Left renal cortex interstitium (tissue), 4 donors: ENCODE measurements around the gene SPIN1. TPM values are rescaled to one million over a fixed set of nuclear protein-coding genes. Genes with fewer than 3 reads are reported as not detected.

Source experiments
- DNase-seq, 4 donors: peaks; one replicate each; pipeline ENCODE4 v3.0.0-alpha.2; 2013; ENCODE audit warnings: low read depth in 4 of 4, low spot score in 2 of 4, missing footprints in 1 of 4
- polyA plus RNA-seq, 4 donors: library from polyadenylated mRNA; unstranded; fragments of 120-200 nt; gene quantifications; one replicate each; pipeline ENCODE4 v1.2.1, GENCODE V29; 2013; ENCODE audit not compliant: insufficient read length in 4 of 4

Gene SPIN1
- polyA plus RNA-seq, 4 donors = 154 to 181 (median 170) TPM

DNA sequence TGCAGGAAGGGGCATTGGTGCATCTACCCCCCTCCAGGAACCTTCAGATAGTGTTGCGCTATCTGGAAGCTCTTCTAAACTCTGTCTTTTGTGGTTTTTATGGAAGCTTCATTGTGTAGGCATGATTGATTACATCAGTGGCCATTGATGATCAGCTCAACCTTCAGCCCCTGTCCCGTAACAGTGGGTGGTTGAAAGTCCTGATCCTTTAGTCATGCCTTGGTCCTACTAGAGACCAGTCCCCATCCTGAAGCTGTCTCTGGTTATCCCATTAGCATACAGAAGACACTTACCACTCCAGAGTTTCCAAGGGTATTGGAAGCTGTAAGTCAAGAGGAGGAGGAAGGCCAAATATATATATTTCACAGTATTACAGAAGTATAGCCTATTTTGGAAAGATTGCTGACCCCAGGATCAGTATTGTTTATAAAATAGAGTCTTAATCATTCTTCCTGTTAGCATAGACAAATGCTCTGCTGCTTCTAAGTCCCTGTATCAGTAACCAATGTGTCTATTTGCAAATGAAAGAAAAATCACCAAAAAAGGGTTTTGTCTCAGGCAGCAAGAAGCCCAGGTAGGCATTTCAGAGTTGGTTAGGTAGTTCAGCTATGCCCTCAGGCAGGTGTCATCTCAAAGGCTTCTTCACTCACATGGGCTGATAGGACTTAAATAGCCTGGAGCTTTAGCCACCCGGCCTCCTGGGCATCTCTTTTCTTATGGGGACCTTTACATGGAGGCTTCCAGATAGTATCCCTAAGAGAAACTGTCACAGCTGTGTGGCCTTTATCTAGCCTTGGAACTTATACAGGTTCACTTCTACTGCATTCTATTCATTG is 41.6 kb downstream of the SPIN1 start:
- no peak for DNase-seq

DNA sequence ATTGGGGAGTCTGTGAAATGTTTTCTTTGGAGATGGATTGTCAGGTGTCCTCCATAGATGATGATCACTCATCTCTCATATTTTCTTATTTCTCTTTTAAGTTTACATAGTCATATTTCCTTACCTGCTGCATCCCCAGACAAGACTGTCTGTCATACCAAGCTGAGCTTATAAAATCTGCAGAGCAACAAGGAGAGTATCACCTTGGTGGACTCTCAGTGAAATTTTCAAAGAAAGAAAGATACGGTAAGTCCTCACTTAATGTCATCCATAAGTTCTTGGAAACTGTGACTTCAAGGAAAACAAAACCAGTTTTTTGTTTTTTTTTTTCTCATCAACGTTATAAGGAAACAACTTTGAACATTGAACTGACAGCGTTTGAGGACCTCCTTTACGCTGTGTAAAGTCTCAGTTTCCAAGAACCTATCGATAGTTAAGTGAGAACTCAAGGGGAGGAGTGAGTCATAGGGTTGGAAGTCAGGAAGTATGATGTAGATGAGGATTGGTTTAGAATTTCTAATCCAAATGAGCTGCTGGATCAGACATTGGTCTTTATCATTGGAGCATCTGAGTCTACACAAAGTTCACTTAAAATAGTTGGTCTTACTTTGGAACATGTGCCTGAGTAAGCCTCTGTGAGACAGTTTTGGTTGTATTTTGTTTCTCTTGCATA is 45.5 kb downstream of the SPIN1 start:
- no peak for DNase-seq

DNA sequence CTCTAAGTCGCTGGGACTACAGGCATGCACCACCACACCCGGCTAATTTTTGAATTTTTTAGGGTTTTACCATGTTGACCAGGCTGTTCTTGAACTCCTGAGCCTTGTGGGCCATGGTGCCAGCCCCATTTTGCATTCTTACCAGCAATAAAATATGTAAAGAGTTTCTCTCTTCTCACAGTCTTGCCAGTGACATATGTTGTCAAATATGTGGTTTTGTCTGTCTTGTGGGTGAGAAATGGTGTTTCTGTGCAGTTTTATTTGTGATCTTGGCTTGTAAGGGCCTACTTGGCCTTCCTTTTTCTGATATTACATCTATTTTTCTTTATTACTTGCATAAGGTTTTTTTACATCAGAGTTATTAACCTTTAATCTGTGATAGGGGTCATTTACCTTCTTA is 47.1 kb downstream of the SPIN1 start:
- no peak for DNase-seq

DNA sequence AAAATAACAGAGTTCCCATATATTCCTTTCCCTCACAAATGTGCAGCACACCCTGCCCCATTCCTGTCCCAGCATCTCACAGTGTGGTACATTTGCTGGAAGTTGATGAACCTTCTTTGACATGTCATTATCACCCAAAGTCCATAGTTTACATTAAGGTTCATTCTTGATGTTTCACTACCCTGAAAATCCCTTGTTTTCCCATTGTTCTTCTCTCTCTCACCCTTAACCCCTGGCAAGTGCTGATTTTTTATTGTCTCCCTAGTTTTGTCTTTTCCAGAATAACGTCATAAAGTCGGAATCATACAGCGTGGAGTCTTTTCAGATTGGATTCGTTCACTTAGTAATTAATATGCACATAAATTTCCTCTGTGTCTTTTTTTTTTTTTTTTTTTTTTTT is 48.1 kb downstream of the SPIN1 start:
- no peak for DNase-seq

DNA sequence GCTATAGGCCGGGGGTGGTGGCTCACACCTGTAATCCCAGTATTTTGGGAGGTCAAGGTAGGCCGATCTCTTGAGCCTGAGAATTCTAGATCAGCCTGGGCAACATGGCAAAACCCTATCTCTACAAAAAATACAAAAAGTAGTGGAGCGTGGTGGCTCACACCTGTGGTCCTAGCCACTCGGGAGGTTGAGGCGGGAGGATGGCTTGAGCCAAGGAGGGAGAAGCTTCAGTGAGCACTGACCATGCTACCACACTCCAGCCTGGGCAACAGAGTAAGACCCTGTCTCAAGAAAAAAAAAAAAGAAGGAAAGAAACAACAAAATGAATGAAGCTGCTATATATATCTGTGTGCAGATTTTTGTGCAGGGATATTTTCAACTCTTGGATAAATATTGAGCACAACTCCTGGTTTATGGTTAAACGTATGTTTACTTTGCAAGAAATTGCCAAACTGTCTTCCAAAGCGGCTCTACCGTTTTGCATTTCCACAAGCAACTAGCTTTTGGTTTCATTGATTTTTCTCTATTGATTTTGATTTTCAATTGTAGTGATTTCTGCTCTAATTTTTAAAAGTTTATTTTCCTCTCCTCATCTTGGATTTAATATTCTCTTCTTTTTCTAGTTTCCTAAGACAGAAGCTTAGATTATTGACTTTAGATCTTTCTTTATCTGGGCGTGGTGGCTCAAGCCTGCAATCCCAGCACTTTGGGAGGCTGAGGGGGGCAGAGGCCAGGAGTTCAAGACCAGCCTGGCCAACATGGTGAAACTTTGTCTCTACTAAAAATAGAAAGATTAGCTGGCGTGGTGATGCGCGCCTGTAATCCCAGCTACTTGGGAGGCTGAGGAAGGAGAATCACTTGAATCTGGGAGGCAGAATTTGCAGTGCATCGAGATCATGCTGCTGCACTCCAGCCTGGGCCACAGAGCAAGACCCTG is 49.2 kb downstream of the SPIN1 start:
- no peak for DNase-seq

GRCh38 chr9:88438811-88439210 is 50.6 kb downstream of the SPIN1 start:
- no peak for DNase-seq

DNA sequence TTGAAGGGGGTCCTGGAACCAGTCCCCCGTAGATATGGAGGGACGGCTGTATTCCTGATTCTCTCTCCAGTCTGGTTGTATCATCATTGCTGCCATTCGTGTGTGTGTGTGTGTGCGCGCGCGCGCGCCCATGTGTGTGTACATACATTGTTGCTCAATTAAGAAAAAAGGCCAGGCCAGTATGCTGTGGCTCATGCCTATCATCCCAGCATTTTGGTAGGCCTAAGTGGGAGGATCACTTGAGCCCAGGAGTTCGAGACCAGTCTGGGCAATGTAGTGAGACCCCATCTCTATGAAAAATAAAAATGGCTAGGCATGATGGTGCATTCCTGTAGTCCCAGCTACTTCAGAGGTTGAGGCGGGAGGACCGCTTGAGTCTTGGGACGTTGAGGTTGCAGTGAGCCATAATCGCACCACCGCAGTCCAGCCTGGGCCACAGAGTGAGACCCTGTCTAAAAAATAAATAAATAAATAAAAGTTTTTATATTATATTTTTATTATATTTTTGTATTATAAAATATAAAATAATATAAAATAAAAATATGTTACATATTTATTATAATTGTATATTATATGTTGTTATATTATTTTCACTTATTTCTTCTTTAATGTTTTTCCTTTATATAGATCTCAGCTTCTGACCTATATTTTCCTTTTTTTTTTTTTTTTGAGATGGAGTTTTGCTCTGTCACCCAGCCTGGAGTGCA is 53.2 kb downstream of the SPIN1 start:
- DNase-seq = no peak

DNA sequence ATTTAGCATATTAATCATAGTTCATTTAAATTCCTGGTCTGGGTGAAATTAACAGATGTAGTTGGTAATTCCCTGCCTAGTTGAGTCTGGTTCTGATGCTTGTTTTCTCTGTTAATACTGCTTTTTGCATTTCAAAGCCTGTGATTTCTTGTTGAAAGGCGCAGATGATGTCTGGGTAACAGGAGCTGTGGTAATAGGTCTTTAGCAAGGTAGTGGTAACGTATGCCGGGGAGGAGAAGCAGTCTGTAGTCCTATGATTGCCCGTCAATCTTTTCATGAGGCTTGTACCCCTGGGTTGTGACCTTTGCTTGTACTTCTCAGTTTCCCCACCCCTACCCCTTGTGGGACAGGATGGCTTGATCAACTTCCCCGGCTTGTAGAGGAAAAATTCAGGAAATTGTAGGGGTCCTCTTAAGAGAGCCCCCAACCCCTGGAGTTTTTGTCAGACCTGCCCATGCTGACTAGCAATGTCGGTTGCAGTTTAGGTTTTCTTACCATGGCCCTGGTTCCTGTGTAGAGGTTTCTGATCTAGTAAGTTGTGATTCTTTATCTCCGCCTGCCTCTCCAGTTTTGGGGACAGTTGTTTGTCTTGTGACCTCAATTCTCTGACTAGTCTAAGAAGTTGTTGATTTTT is 55.4 kb downstream of the SPIN1 start:
- no peak for DNase-seq

DNA sequence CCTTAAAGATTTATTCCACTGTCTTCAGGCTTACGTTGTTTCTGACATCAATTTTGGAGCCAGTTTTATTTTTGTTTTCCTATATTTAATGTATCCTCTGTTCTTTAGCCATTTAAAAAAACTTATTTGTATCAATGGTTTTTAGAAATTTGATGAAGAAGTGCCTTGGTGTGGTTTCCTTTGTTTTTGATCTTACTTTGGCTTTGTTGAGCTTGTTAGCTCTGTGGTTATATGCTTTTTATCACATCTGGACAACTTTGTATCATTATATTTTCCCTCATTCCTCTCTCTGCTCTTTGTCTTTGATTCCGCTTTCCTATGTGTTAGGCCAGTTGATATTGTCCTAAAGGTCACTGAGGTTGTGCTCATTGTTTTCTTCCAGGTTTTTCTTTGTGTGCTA is 58.5 kb downstream of the SPIN1 start:
- no peak for DNase-seq

DNA sequence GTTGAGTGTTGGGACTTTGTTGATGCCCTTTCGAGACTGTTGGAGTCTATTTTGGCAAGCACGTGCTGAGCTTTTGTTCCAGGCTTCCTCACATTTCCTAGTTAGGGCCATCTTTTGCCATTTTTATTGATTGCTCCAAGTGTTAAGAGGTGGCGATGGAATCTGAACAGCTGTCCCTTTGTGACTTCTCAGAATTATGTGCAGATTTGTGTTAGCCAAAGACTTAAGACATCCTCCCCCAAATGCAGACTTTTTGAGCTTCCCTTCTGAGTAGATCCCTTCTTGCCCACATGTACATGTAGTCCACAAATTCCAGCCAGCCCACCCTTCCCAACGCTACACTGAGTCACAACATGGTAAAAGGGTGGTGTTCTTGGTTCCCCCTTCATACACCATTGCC is 59.2 kb downstream of the SPIN1 start:
- DNase-seq = no peak

- no peak for DNase-seq
Observed at GRCh38 chr9:88451160-88451559, 62.9 kb downstream of the SPIN1 start.

DNA sequence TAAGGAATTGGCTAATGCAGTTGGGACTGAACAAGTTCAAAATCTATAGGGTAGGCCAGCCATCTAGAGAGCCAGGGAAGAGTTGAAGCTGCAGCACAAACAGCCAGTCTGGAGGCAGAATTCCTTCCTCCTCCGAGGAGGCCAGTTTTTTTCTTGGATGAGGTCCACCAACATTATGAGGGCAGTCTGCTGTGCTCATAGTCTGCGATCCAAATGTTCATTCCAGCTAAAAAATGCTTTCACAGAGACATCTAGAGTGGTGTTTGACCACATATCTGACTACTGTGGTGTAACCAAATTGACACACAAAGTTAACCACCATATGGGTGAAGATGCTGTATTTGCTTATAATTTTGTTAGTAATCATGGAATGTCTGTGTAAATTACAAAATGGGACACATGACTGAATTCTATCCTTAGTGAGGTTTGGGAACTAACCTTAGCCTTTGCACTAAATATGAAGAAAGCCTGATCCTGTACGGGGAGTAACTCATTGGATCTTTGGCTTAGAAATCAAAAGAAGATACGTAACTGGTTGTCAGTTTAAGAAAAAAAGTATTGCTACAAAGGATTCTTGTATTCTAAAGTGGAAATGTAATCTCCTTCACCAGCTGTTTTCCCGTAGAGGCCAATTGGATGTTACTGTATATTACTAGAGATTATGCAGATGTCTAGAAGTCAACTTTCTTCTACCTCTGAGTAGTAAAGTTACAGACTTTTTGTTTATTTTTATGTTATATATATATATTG is 70.6 kb downstream of the SPIN1 start:
- DNase-seq = no peak

DNA sequence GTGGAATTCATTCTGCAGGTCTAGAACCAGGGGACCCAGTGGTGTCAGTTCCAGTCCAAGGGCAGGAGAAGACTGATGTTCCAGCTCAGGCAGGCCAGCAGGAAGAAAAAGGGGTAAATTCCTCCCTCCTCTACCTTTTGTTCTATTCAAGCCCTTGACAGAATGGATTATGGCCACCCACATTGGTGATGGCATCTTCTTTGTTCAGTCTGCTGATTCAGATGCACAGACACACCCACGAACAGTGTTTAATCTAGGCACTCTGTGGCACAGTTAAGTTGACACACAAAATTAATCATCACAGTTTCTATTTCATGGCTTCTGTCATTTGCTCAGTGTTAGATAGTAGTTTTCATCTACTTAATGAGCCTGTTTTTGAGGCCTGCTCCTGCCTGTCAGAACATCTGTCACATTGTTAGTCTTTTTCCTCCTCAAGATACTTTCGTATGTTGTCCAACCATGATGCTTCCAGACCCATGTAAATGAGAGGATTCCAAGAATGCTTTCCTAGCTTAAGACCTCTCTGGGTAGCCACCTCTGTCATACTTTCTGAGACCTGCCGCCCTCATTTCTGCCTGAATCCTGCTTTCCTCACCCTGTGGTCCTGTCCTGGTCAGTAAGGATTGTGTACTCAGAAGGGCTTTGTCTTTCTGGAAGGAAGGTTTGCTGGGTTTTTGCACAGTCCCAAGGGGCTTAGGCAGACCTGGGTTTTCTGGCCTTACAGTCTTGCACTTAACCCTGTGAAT is 72.5 kb downstream of the SPIN1 start:
- DNase-seq = no peak

DNA sequence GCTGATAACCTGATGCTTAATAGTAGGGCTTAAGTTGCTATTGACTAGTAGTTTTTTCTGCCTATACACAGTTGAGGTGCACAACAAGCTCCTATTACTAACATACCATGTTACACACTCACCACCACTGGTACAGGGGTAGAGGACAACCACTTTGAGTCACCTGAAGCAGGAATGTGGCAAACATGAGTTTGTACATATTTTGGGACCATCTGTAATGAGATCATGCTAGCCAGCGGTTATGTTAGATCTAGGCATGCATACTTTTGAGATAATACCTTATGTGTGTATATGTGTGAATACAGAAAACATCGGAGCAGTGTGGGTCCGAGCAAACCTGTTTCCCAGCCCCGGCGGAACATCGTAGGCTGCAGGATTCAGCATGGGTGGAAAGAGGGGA is 73.9 kb downstream of the SPIN1 start:
- no peak for DNase-seq

GRCh38 chr9:88464851-88465250 is 76.6 kb downstream of the SPIN1 start:
- no peak for DNase-seq

DNA sequence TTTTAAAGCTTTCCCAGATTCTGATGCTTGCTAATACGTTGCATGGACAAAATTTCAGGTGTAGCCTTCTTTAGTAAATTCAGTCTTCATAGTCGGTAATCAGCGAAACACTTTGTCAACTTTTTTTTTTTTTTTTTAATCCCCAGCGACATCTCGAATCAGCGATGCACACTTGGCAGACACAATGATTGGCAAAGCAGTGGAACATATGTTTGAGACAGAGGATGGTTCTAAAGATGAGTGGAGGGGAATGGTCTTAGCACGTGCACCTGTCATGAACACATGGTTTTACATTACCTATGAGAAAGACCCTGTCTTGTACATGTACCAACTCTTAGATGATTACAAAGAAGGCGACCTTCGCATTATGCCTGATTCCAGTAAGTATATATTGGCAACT is 80.0 kb downstream of the SPIN1 start:
- no peak for DNase-seq

- DNase-seq = no peak
Observed at GRCh38 chr9:88476491-88477271, 88.4 kb downstream of the SPIN1 start.

DNA sequence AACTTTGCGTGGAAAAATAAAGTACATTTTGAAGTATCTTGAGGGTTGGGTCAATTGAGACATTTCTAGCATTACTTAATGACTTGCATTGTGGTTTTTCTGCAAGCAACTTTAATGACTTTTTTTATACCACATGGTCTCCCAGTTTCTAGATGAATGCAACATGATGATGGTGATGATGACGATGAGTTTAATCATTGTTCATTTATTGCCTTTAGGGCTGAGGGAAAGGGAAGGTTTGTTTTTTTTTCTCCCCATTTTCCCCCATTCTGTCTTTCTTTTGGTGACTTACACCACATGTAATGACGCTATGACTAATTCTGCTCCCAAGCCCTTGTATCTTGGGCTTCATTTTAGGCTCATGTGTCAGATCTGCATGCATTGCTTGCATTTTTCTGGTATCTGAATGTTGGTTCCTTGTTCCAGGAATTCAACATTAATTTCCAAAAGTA is 89.1 kb downstream of the SPIN1 start:
- DNase-seq = no peak
